B cell (primary cell): ENCODE results near the gene EXOC7.

ENCODE experiments used
- CTCF ChIP-seq: fragments of 200-600 bp; IDR thresholded peaks from one replicate; pipeline ENCODE4 v1.8.0; 2022; ENCODE audit warnings: antibody characterized with exemption, mild to moderate bottlenecking
- EZH2 ChIP-seq: IDR thresholded peaks from 2 replicates; pipeline ENCODE4 v1.6.1; 2012; ENCODE audit warnings: borderline replicate concordance, low read depth, mild to moderate bottlenecking, moderate library complexity, low read length; ENCODE audit not compliant: insufficient read depth, poor library complexity, severe bottlenecking

- no peak for TF ChIP-seq EZH2
- TF ChIP-seq CTCF, result no peak
Measured at GRCh38 chr17:76080768-76081287, 22.8 kb downstream of the EXOC7 start.
